Measurements from ENCODE around the gene ISG20.

Gene ISG20

GRCh38 chr15:88657326-88658069 is 18.7 kb downstream of the ISG20 start:
- H3K4me1 ChIP-seq (ENCODE audit: control insufficient read depth, insufficient read depth, low read length) = no peaks in the 10 kb centered on the region
- no peaks in the 10 kb centered on the region for H3K36me3 ChIP-seq (ENCODE audit: control insufficient read depth in 2 of 2, insufficient read depth in 1 of 2, low read length in 2 of 2)
- POLR2A ChIA-PET = interaction anchor here (0.8 kb wide), 1 partner anchor 19 kb away, joined by 3 read pairs; the partner anchor contains the start of gene ISG20
- H3K4me3 ChIP-seq (ENCODE audit: low read depth, low read length) = no peak overlapping the region
- H3K27ac ChIP-seq (ENCODE audit: extremely low read depth, low read depth, low read length) = no peak overlapping the region
- CTCF ChIA-PET = interaction anchor here (0.6 to 7.8 kb wide), 26 partner anchors 11 to 605 kb away, joined by 3 to 81 read pairs (median 4); partner anchors contain the start of gene ISG20
- H3K9me3 ChIP-seq (ENCODE audit: control insufficient read depth, insufficient read depth, low read depth, low read length) = no peaks in the 10 kb centered on the region
- TF ChIP-seq ZBTB10 (tag by site-specific recombination; IDR thresholded peaks at IDR 0.05) (no peak), ZNF596 (tag by site-specific recombination; IDR thresholded peaks at IDR 0.05) (no peak), ZBTB6 (tag by site-specific recombination; IDR thresholded peaks at IDR 0.05) (no peak), MYNN (tag by site-specific recombination; IDR thresholded peaks at IDR 0.05; ENCODE audit: borderline replicate concordance) (no peak), SP2 (tag by site-specific recombination; IDR thresholded peaks at IDR 0.05) (no peak), ZNF335 (tag by site-specific recombination; conservative IDR thresholded peaks at IDR 0.05) (no peak), ZNF549 (tag by site-specific recombination; IDR thresholded peaks at IDR 0.05) (no peak), ZNF501 (tag by site-specific recombination; IDR thresholded peaks at IDR 0.05) (no peak), CTCF (tag by site-specific recombination; IDR thresholded peaks at IDR 0.05) (peak; percentile 82), ZNF837 (tag by site-specific recombination; IDR thresholded peaks at IDR 0.05) (no peak), ZNF514 (tag by site-specific recombination; IDR thresholded peaks at IDR 0.05) (no peak), GLIS2 (tag by site-specific recombination; IDR thresholded peaks at IDR 0.05) (no peak), ZNF701 (tag by site-specific recombination; IDR thresholded peaks at IDR 0.05) (no peak), PRDM10 (tag by site-specific recombination; IDR thresholded peaks at IDR 0.05) (no peak), ZNF654 (tag by site-specific recombination; IDR thresholded peaks at IDR 0.05; ENCODE audit: low read depth) (peak; percentile 52), ZBTB44 (tag by site-specific recombination; IDR thresholded peaks at IDR 0.05) (no peak), ZNF529 (tag by site-specific recombination; IDR thresholded peaks at IDR 0.05; ENCODE audit: insufficient replicate concordance) (no peak), ZNF600 (tag by site-specific recombination; IDR thresholded peaks at IDR 0.05) (peak; percentile 49; the same call in 1 of the 2 replicates), GFI1B (tag by site-specific recombination; IDR thresholded peaks at IDR 0.05) (no peak), ZNF530 (tag by site-specific recombination; IDR thresholded peaks at IDR 0.05; ENCODE audit: low read depth) (no peak), ZNF174 (tag by site-specific recombination; IDR thresholded peaks at IDR 0.05) (no peak), ZNF423 (tag by site-specific recombination; IDR thresholded peaks at IDR 0.05) (no peak), ZSCAN16 (tag by site-specific recombination; IDR thresholded peaks at IDR 0.05) (no peak), ZSCAN23 (tag by site-specific recombination; IDR thresholded peaks at IDR 0.05) (no peak), OSR2 (tag by site-specific recombination; IDR thresholded peaks at IDR 0.05) (no peak), ZNF658 (tag by site-specific recombination; IDR thresholded peaks at IDR 0.05) (no peak), ZNF571 (tag by site-specific recombination; IDR thresholded peaks at IDR 0.05) (no peak)
